Motor neuron (in vitro differentiated cells): ENCODE results near the gene CACNB2. TPM values are rescaled to one million over a fixed set of nuclear protein-coding genes. Genes with fewer than 3 reads are reported as not detected.

Source experiments
- ATAC-seq, 8 experiments: fragments of 200-7000 bp; cut with Tn5 transposase; replicated peaks in 6 of 8; 2 replicates each; pipeline ENCODE4 v1.8.0; 2021; ENCODE audit warnings: mild to moderate bottlenecking in 8 of 8, moderate library complexity in 8 of 8
- H3K27ac ChIP-seq, 2 donors: fragments of 250-450 bp; sonication (Bioruptor Pico); 2 replicates each; pipeline ENCODE4 v1.9.0; 2021; ENCODE audit warnings: antibody characterized with exemption in 2 of 2, mild to moderate bottlenecking in 2 of 2, moderate library complexity in 1 of 2
- H3K4me1 ChIP-seq, 2 donors: fragments of 250-450 bp; sonication (Bioruptor Pico); replicated peaks in 1 of 2; 2 replicates each; pipeline ENCODE4 v1.6.1; 2021; ENCODE audit warnings: antibody characterized with exemption in 2 of 2, mild to moderate bottlenecking in 2 of 2, moderate library complexity in 1 of 2
- H3K4me3 ChIP-seq, 5 donors: fragments of 250-450 bp; sonication (Bioruptor Pico); 2 replicates each; pipeline ENCODE4 v1.9.0; 2021; ENCODE audit warnings: antibody characterized with exemption in 5 of 5, mild to moderate bottlenecking in 5 of 5, moderate library complexity in 4 of 5
- WGBS, 10 experiments: fragments of 450-650 bp; shearing (Covaris generic); methylation state at CpG; one replicate each; pipeline ENCODE4 v1.0.0; 2022; 5-methylcytosine and 5-hydroxymethylcytosine counted together
- in situ Hi-C, 9 experiments: fragments of 400-800 bp; cut with MboI; loops; one replicate each; pipeline ENCODE4 v1.15.0; 2021; ENCODE audit warnings: low sequenced_read_pairs in 9 of 9, low pct_unique_long_range_greater_than_20kb in 2 of 9; ENCODE audit not compliant: unreplicated experiment in 9 of 9
- total RNA-seq, 8 experiments: library from RNA; unstranded; fragments of 300-600 nt; gene quantifications; 2 replicates each; pipeline versions ENCODE4 v1.2.3 to v1.2.4, GENCODE V29; 2022

Gene CACNB2
- total RNA-seq, 8 experiments from 2014 or later, result 1.3 to 24.1 (median 5.1) TPM

DNA sequence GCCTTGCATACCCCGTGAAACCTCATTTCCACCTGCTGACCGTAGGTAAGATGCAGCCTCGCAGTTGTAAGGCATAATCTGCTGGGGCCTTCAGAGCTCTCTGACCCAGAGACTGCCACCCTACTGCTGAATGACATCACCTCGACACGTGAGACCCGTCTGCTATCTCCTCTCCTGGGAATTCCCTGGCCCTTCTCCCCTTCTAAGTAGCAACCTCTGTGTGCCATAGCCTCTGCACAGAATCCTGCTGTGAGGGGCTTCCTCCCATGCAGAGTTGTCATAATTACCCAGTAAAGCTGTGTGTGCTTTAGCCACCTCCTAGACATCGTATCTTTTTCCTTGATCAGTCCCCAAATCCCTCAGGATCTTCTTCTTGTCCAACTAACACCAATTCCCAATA lies 106.7 kb downstream of the CACNB2 start:
- in situ Hi-C loops, result loop anchor here in 4 of 9 experiments (25.0 kb wide), 2 partner anchors 335 to 635 kb away; partner anchors contain the start of gene HACD1 (in 4 of the 4)
- WGBS, 10 experiments, result 28 to 100% (median 68%) methylated on average over 1 to 5 of the region's 7 CpGs

DNA sequence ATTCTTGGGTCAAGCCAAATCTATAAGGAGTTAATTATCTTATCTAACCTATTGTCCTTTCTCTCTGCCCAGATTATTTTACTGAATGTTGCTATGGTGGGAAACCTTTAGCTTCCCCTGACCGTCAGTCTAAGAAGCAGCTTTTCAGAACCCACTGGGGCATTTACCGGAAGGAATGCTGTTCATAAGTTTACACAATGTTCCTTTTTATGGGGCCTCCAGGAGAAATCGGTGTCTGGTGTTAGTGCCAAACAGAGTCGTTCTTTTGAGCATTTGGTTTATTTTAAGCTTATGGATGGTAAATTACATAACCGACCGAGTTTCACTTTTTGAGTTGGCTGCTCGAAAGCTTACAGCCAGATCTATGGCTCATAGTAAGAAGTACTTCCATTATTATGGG lies 111.9 kb downstream of the CACNB2 start:
- Histone ChIP-seq H3K4me3 (no peak overlapping the region), H3K4me1 (no peaks in the 10 kb centered on the region), H3K27ac (no peak overlapping the region)
- ATAC-seq, result no peak
- 15 to 97% (median 90%) methylated on average over 4 to 7 of the region's 7 CpGs for WGBS, 10 experiments
- in situ Hi-C loops, result no loop called here

More for the DNA sequence above, 106.7 kb downstream of the CACNB2 start:
- Histone ChIP-seq H3K4me1 (no peaks in the 10 kb centered on the region), H3K27ac (no peak overlapping the region), H3K4me3 (no peak overlapping the region)
- ATAC-seq, result peak in 2 of 8 experiments; percentile 48 to 76

DNA sequence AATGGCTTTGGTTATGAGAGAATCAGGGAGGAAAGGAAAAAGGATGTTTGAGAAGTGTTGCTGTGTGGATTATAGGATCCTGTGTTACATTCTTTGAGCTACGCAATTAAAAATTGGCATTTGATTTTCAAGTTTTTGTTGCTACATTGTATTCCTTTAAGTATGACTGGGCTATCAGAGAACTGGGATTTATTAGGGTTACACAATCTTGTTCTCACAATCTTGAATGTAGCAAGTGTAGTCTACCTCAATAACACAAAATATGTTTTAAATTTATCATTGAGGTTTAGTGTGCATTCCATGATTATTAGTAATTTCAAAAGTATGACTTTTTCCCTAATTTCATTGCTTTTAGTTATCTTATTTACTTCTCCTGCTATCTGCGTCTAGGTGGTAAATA lies 113.9 kb downstream of the CACNB2 start:
- no peaks in the 10 kb centered on the region for H3K4me1 ChIP-seq
- H3K27ac ChIP-seq, result no peak overlapping the region
- H3K4me3 ChIP-seq, result no peak overlapping the region
- WGBS, 10 experiments, result 0 to 100% (median 88%) methylated on average over 1 to 2 of the region's 2 CpGs
- in situ Hi-C loops, result no loop called here
- no peak for ATAC-seq

DNA sequence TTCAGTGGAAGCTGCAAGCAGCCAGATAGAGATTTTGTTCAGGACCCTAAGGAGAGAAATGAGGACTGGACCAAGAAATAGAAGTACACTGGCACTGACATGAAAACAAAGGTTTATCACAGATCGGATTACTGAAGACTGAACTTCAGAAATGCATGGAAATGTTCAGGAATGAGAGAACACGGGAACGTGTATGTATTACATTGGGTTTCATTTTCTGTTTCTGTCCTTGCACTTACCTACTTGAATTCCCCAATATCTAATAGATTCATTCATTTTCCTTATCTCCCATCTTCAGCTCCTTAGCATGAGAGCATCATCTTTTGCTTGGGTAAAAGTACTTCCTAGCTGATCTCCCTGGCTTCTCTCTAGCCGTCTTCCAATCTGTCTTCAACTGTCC lies 114.5 kb downstream of the CACNB2 start:
- Histone ChIP-seq H3K4me3 (no peak overlapping the region), H3K4me1 (no peaks in the 10 kb centered on the region), H3K27ac (no peak overlapping the region)
- 66 to 100% (median 88%) methylated on average over 1 to 4 of the region's 4 CpGs for WGBS, 10 experiments
- no peak for ATAC-seq
- in situ Hi-C loops, result no loop called here

DNA sequence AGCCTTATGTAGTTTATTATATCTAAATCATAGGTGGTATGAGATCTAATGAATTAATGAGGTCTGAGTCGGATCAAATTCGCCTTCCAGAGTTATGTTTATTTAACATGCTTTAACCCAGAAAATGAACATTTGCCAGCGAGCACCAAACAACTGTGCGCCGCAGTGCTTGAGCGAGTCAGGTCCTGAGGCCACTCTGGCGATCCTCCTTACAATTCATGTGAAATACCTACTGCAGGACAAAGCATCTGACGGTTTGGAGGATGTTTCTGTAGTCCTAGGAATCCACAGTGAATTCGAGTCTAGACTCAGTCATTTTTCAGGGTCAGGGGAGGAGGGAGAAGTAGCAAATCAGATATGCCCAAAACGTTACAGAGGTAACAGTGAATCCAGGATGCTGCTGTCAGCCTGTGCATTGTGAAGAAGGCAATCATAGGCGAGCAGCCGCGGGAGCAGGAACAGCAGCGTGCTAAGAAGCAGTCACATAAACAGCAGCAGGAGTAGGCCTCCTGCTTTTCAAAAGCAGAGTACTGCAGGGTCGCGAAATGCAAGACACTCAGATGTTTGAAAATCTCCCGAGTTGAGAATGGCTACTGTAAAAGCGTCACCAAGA lies 120.2 kb downstream of the CACNB2 start:
- Histone ChIP-seq H3K4me3 (peak overlapping the region in 1 of 5 donors; percentile 3), H3K27ac (no peak overlapping the region), H3K4me1 (peaks cover 17 to 23% of the 10 kb centered on the region in 2 donors)
- ATAC-seq, result peak in 5 of 8 experiments; percentile 70 to 79 (median 75)
- in situ Hi-C loops, result no loop called here
- 46 to 100% (median 52%) methylated on average over 2 to 15 of the region's 18 CpGs; no CpG with 5 or more reads in 2 of the 10 experiments for WGBS, 10 experiments

- WGBS, 10 experiments, result 0 to 90% (median 80%) methylated on average over 1 to 15 of the region's 15 CpGs; no CpG with 5 or more reads in 1 of the 10 experiments
- Histone ChIP-seq H3K4me1 (peaks cover 17 to 23% of the 10 kb centered on the region in 2 donors), H3K4me3 (peak overlapping the region in 1 of 5 donors; percentile 15), H3K27ac (peak overlapping the region; percentile 24 to 56)
- in situ Hi-C loops, result no loop called here
- peak in 5 of 8 experiments; percentile 36 to 61 (median 41) for ATAC-seq
Observed at GRCh38 chr10:18261063-18261610, 120.9 kb downstream of the CACNB2 start.

- Histone ChIP-seq H3K27ac (peak overlapping the region; percentile 24 to 56), H3K4me3 (peak overlapping the region in 1 of 5 donors; percentile 15)
- peak in 5 of 8 experiments; percentile 69 to 85 (median 75) for ATAC-seq
Observed at GRCh38 chr10:18261768-18262231, 121.6 kb downstream of the CACNB2 start.

DNA sequence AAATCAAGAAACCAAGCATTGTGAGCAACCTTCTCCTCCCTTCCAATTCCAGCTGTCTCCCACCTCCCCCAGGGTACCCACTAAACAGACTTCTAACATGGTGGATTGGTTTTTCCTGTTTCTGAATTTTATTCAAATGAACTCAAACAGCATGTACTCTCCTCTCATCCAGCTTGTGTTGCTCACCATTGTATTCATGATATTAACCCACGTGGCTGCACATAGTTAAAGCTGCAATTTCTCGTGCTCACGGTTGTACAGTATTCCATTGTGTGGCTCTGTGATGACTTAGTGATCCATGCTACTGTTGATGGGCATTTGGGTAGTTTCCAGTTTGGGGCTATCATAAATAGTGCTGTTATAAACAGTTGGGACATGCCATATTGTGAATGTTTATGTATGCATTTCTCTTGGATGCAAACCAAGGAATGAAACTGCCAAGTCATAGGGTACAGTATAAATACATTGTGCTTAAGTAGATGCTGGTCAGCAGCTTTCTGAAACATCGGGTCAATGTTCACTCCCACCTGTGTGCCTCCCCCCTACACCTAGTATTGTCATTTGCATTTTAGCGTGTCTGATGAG lies 124.3 kb downstream of the CACNB2 start:
- no peak overlapping the region for H3K27ac ChIP-seq
- in situ Hi-C loops, result no loop called here
- 23 to 92% (median 79%) methylated on average over 2 to 5 of the region's 5 CpGs; no CpG with 5 or more reads in 1 of the 10 experiments for WGBS, 10 experiments

More at GRCh38 chr10:18261768-18262231, 121.6 kb downstream of the CACNB2 start:
- WGBS, 10 experiments, result 57 to 85% (median 72%) methylated on average over 1 to 5 of the region's 5 CpGs
- H3K4me1 ChIP-seq, result peaks cover 17 to 23% of the 10 kb centered on the region in 2 donors
- in situ Hi-C loops, result no loop called here

GRCh38 chr10:18268005-18268404 lies 127.8 kb downstream of the CACNB2 start:
- Histone ChIP-seq H3K4me3 (no peak overlapping the region), H3K4me1 (no peaks in the 10 kb centered on the region), H3K27ac (no peak overlapping the region)
- in situ Hi-C loops, result no loop called here
- ATAC-seq, result peak in 1 of 8 experiments; percentile 91
- WGBS, 10 experiments, result 0 to 100% (median 76%) methylated on average over 1 to 3 of the region's 3 CpGs; no CpG with 5 or more reads in 1 of the 10 experiments

More for the DNA sequence above, 124.3 kb downstream of the CACNB2 start:
- ATAC-seq, result peak in 1 of 8 experiments; percentile 32
- peaks cover 17 to 23% of the 10 kb centered on the region in 2 donors for H3K4me1 ChIP-seq
- no peak overlapping the region for H3K4me3 ChIP-seq

- Histone ChIP-seq H3K27ac (no peak overlapping the region), H3K4me3 (no peak overlapping the region), H3K4me1 (no peaks in the 10 kb centered on the region)
- in situ Hi-C loops, result no loop called here
- WGBS, 10 experiments, result 0 to 68% (median 59%) methylated on average over 1 to 3 of the region's 3 CpGs; no CpG with 5 or more reads in 3 of the 10 experiments
- ATAC-seq, result no peak
Observed at GRCh38 chr10:18271491-18271890, 131.3 kb downstream of the CACNB2 start.

DNA sequence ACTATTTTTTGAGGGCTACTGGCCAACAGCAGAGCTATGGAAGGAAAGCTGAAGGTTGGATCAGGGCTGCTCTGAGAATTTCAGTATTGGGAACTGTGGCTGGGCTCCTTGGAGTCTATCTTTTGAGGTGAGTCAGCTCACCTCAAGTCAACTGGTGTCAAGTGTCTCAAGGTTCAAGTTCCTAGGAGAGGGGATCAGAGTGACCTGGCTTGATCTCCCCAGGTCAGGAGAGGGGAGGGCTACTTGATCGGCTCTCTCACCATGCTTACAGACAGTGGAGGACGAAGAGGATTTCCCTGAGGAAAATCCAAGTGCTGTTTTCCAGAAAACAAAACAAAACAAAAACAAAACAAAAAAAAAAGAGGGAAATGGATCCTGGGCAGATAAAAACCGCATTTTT lies 132.8 kb downstream of the CACNB2 start:
- in situ Hi-C loops, result no loop called here
- WGBS, 10 experiments, result 45 to 100% (median 81%) methylated on average over 1 to 3 of the region's 3 CpGs

DNA sequence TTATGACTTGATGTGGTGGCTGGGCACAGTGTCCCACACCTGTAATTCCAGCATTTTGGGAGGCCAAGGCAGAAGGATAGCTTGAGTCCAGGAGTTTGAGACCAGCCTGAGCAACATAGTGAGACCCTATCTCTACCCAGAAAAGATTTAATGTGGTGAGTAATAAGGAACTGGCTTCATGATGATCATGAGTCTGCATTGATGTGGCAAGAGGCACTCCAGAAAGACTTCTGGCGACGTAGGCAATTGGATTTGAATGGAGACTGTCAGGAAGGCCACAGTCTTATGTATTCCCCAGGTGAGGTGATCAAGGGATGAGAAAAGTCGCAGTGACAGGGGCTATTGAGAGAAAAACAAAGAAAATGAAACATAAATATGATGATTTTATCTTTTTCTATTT lies 138.0 kb downstream of the CACNB2 start:
- H3K4me1 ChIP-seq, result no peaks in the 10 kb centered on the region
- in situ Hi-C loops, result no loop called here
- no peak for ATAC-seq
- WGBS, 10 experiments, result 50 to 100% (median 80%) methylated on average over 1 to 3 of the region's 3 CpGs; no CpG with 5 or more reads in 2 of the 10 experiments
- H3K4me3 ChIP-seq, result no peak overlapping the region
- no peak overlapping the region for H3K27ac ChIP-seq

More for the DNA sequence above, 132.8 kb downstream of the CACNB2 start:
- ATAC-seq, result no peak
- H3K4me3 ChIP-seq, result no peak overlapping the region
- H3K4me1 ChIP-seq, result no peaks in the 10 kb centered on the region
- H3K27ac ChIP-seq, result no peak overlapping the region

DNA sequence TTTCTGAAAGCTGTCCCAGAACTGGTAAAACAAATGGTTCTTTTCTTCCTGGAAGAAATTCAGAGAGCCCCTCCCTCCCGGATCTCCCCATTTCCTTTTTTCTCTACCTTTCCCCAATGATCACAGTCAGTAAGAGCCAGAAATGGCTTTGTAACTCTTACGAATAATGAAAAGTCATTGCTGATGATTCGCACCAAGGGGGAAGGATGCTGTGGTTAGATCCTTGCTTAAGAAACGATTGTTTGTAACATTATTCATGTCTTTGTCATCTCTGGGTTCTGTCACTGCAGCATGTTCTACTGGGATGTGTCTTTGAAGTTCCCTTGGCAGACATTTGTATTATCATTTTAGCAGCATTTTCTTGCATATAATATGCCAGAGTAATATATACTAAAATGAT lies 138.9 kb downstream of the CACNB2 start:
- Histone ChIP-seq H3K27ac (no peak overlapping the region), H3K4me3 (no peak overlapping the region), H3K4me1 (no peaks in the 10 kb centered on the region)
- WGBS, 10 experiments, result 0 to 100% (median 63%) methylated on average over 1 to 4 of the region's 4 CpGs; no CpG with 5 or more reads in 2 of the 10 experiments
- in situ Hi-C loops, result no loop called here
- ATAC-seq, result no peak
